H9 (cell line): ENCODE measurements around the gene RHBDL1. TPM values are rescaled to one million over a fixed set of nuclear protein-coding genes. Genes with fewer than 3 reads are reported as not detected.

Experiments
- DNase-seq: peaks from one replicate; pipeline ENCODE4 v3.0.0-alpha.2; 2017
- H2AFZ ChIP-seq: one replicate; pipeline ENCODE4 v1.6.1; 2013; ENCODE audit warnings: mild to moderate bottlenecking, low read length, control low read depth, moderate library complexity
- H2AK5ac ChIP-seq: 2 replicates; pipeline ENCODE4 v1.6.1; 2013; ENCODE audit warnings: low read length, control low read depth, mixed read lengths; ENCODE audit not compliant: insufficient read length
- H2BK120ac ChIP-seq: one replicate; pipeline ENCODE4 v1.6.1; 2013; ENCODE audit warnings: low read depth, mild to moderate bottlenecking, low read length, control low read depth, inconsistent platforms; ENCODE audit not compliant: poor library complexity, severe bottlenecking
- H2BK12ac ChIP-seq: 2 replicates; pipeline ENCODE4 v1.6.1; 2013; ENCODE audit warnings: low read length, control low read depth, mixed read lengths, low read depth; ENCODE audit not compliant: insufficient read length
- H2BK15ac ChIP-seq: 2 replicates; pipeline ENCODE4 v1.6.1; 2013; ENCODE audit warnings: low read depth, low read length, control low read depth
- H2BK20ac ChIP-seq: one replicate; pipeline ENCODE4 v1.6.1; 2013; ENCODE audit warnings: low read depth, mild to moderate bottlenecking, low read length, control low read depth, inconsistent platforms; ENCODE audit not compliant: poor library complexity, severe bottlenecking
- H2BK5ac ChIP-seq: 2 replicates; pipeline ENCODE4 v1.6.1; 2013; ENCODE audit warnings: low read length, control low read depth, mixed read lengths; ENCODE audit not compliant: insufficient read length
- H3K14ac ChIP-seq: 2 replicates; pipeline ENCODE4 v1.6.1; 2013; ENCODE audit warnings: low read length, control low read depth; ENCODE audit not compliant: insufficient read depth
- H3K18ac ChIP-seq: 2 replicates; pipeline ENCODE4 v1.6.1; 2013; ENCODE audit warnings: low read depth, mild to moderate bottlenecking, mixed read lengths, low read length, control low read depth; ENCODE audit not compliant: insufficient read length
- H3K23ac ChIP-seq: 2 replicates; pipeline ENCODE4 v1.6.1; 2013; ENCODE audit warnings: low read length, control low read depth, mixed read lengths, low read depth; ENCODE audit not compliant: insufficient read length
- H3K23me2 ChIP-seq: 2 replicates; pipeline ENCODE4 v1.6.1; 2013; ENCODE audit warnings: low read depth, mild to moderate bottlenecking, mixed read lengths, low read length, control low read depth; ENCODE audit not compliant: insufficient read length, poor library complexity, severe bottlenecking
- H3K27ac ChIP-seq: 2 replicates; pipeline ENCODE4 v1.5.1; 2013; ENCODE audit warnings: low read length, control low read depth, mixed read lengths, low read depth; ENCODE audit not compliant: insufficient read length
- H3K27me3 ChIP-seq: 2 replicates; pipeline ENCODE4 v1.6.1; 2013; ENCODE audit warnings: low read length, control low read depth, inconsistent platforms; ENCODE audit not compliant: insufficient read depth
- H3K4ac ChIP-seq: 2 replicates; pipeline ENCODE4 v1.6.1; 2013; ENCODE audit warnings: low read depth, mild to moderate bottlenecking, control low read depth, inconsistent platforms, low read length, moderate library complexity
- H3K4me1 ChIP-seq: 2 replicates; pipeline ENCODE4 v1.6.1; 2013; ENCODE audit warnings: low read length, control low read depth, inconsistent platforms; ENCODE audit not compliant: insufficient read depth
- H3K4me2 ChIP-seq: 2 replicates; pipeline ENCODE4 v1.6.1; 2013; ENCODE audit warnings: low read length, control low read depth, mixed read lengths; ENCODE audit not compliant: insufficient read length, insufficient read depth
- H3K56ac ChIP-seq: 2 replicates; pipeline ENCODE4 v1.6.1; 2013; ENCODE audit warnings: low read depth, mild to moderate bottlenecking, mixed read lengths, low read length, control low read depth; ENCODE audit not compliant: insufficient read length
- H3K79me1 ChIP-seq: 2 replicates; pipeline ENCODE4 v1.6.1; 2013; ENCODE audit warnings: low read depth, mild to moderate bottlenecking, moderate library complexity, low read length, control low read depth, inconsistent platforms; ENCODE audit not compliant: insufficient read depth, poor library complexity, severe bottlenecking
- H3K79me2 ChIP-seq: 2 replicates; pipeline ENCODE4 v1.6.1; 2013; ENCODE audit warnings: low read length, control low read depth, inconsistent platforms; ENCODE audit not compliant: insufficient read depth
- H3K9ac ChIP-seq: 2 replicates; pipeline ENCODE4 v1.6.1; 2013; ENCODE audit warnings: low read length, control low read depth, mixed read lengths; ENCODE audit not compliant: insufficient read length; ENCODE audit errors: extremely low read depth
- H3K9me3 ChIP-seq: one replicate; pipeline ENCODE4 v1.6.1; 2013; ENCODE audit warnings: low read depth, low read length, inconsistent platforms; ENCODE audit not compliant: control insufficient read depth
- H3T11ph ChIP-seq: one replicate; pipeline ENCODE4 v1.6.1; 2013; ENCODE audit warnings: mild to moderate bottlenecking, low read length, control low read depth, inconsistent platforms
- H4K20me1 ChIP-seq: one replicate; pipeline ENCODE4 v1.6.1; 2013; ENCODE audit not compliant: control insufficient read depth, insufficient read length, insufficient read depth
- H4K5ac ChIP-seq: 2 replicates; pipeline ENCODE4 v1.6.1; 2013; ENCODE audit warnings: low read depth, mild to moderate bottlenecking, mixed read lengths, low read length, control low read depth; ENCODE audit not compliant: insufficient read length
- H4K8ac ChIP-seq: replicated peaks from 2 replicates; pipeline ENCODE4 v1.6.1; 2013; ENCODE audit warnings: low read length, control low read depth, mixed read lengths, low read depth; ENCODE audit not compliant: insufficient read length
- H4K91ac ChIP-seq: 2 replicates; pipeline ENCODE4 v1.6.1; 2013; ENCODE audit warnings: low read depth, mild to moderate bottlenecking, moderate library complexity, mixed read lengths, low read length, control low read depth; ENCODE audit not compliant: insufficient read length
- H3K27ac Mint-ChIP-seq, 3 experiments: 2 replicates in 2 of 3; 3 replicates in 1 of 3; pipeline ENCODE4 v1.8.0; 2020 to 2021; ENCODE audit warnings: mixed read lengths in 3 of 3, mild to moderate bottlenecking in 1 of 3, moderate library complexity in 1 of 3
- H3K27me3 Mint-ChIP-seq: 2 replicates; pipeline ENCODE4 v1.8.0; 2021; ENCODE audit warnings: low read depth, mild to moderate bottlenecking, moderate library complexity, mixed read lengths
- H3K36me3 Mint-ChIP-seq, 3 experiments: 2 replicates in 2 of 3; 3 replicates in 1 of 3; pipeline ENCODE4 v1.8.0; 2020 to 2021; ENCODE audit warnings: low read depth in 3 of 3, mixed read lengths in 3 of 3; ENCODE audit not compliant: insufficient read depth in 1 of 3
- H3K4me1 Mint-ChIP-seq, 2 experiments: 2 replicates each; pipeline ENCODE4 v1.8.0; 2020; ENCODE audit warnings: mixed read lengths in 2 of 2
- H3K4me3 Mint-ChIP-seq, 2 experiments: 2 replicates in 1 of 2; 3 replicates in 1 of 2; pipeline ENCODE4 v1.8.0; 2020 to 2021; ENCODE audit warnings: mild to moderate bottlenecking in 2 of 2, mixed read lengths in 2 of 2, moderate library complexity in 1 of 2
- H3K9me3 Mint-ChIP-seq, 2 experiments: 2 replicates in 1 of 2; 3 replicates in 1 of 2; pipeline ENCODE4 v1.8.0; 2020; ENCODE audit warnings: mild to moderate bottlenecking in 2 of 2, mixed read lengths in 2 of 2, moderate library complexity in 1 of 2
- WGBS: extraction: QIAGEN DNeasy Blood & Tissue Kit; methylation state at CpG from one replicate; pipeline ENCODE4 v1.1.7; 2013; ENCODE audit warnings: missing lambda C conversion rate, low lambda C conversion rate, mixed read lengths; ENCODE audit not compliant: insufficient read length; ENCODE audit errors: extremely low coverage; 5-methylcytosine and 5-hydroxymethylcytosine counted together
- total RNA-seq: library from RNA; stranded (reverse); gene quantifications from 2 replicates; pipeline ENCODE4 v1.2.1, GENCODE V29; 2021
- TF ChIP-seq, protein P1 (sequence below): fragments of 200-600 bp; sonication (generic); conservative IDR thresholded peaks from 3 replicates; pipeline ENCODE4 v1.8.0; 2021; ENCODE audit warnings: antibody characterized with exemption, mild to moderate bottlenecking

Gene RHBDL1
- total RNA-seq, 1 experiment from 2014 or later: 7.6 TPM

- no peak overlapping the region for H2AFZ ChIP-seq
- H3K23me2 ChIP-seq: peaks cover 15% of the 10 kb centered on the region
- H3K9me3 ChIP-seq: no peaks in the 10 kb centered on the region
These were observed 3.7 kb downstream of the RHBDL1 start for GRCh38 chr16:678858-679813.

More at GRCh38 chr16:678858-679813, 3.7 kb downstream of the RHBDL1 start:
- Histone ChIP-seq H4K8ac (no peak overlapping the region), H2AK5ac (no peak overlapping the region), H3K79me1 (no peaks in the 10 kb centered on the region), H2BK12ac (no peak overlapping the region), H3K79me2 (peaks cover 2% of the 10 kb centered on the region; the same call in 1 of the 2 replicates), H2BK120ac (no peak overlapping the region), H4K91ac (no peak overlapping the region), H3K23ac (no peak overlapping the region), H3T11ph (no peak overlapping the region), H3K27ac (no peak overlapping the region), H3K9ac (no peak overlapping the region), H3K56ac (no peak overlapping the region), H2BK15ac (no peak overlapping the region), H3K4ac (no peak overlapping the region), H4K5ac (no peak overlapping the region), H4K20me1 (no peaks in the 10 kb centered on the region), H2BK20ac (no peak overlapping the region), H3K14ac (no peak overlapping the region; the same call in 1 of the 2 replicates), H3K18ac (peak overlapping the region; percentile 46), H2BK5ac (no peak overlapping the region), H3K4me1 (no peaks in the 10 kb centered on the region), H3K4me2 (peak overlapping the region; percentile 61), H3K27me3 (no peaks in the 10 kb centered on the region)
- peaks cover 3% of the 10 kb centered on the region; the same call in 1 of the 2 replicates for H3K27me3 Mint-ChIP-seq
- no peaks in the 10 kb centered on the region for H3K9me3 Mint-ChIP-seq
- peaks cover 14 to 28% (median 21%) of the 10 kb centered on the region in 3 experiments; a peak in 6 of 7 replicates for H3K36me3 Mint-ChIP-seq
- H3K27ac Mint-ChIP-seq: peak overlapping the region in 2 of 3 experiments; percentile 57 to 85; a peak in 3 of 7 replicates
- no CpG with 5 or more reads among the region's 52 CpGs for WGBS
- TF ChIP-seq, protein P1, sequence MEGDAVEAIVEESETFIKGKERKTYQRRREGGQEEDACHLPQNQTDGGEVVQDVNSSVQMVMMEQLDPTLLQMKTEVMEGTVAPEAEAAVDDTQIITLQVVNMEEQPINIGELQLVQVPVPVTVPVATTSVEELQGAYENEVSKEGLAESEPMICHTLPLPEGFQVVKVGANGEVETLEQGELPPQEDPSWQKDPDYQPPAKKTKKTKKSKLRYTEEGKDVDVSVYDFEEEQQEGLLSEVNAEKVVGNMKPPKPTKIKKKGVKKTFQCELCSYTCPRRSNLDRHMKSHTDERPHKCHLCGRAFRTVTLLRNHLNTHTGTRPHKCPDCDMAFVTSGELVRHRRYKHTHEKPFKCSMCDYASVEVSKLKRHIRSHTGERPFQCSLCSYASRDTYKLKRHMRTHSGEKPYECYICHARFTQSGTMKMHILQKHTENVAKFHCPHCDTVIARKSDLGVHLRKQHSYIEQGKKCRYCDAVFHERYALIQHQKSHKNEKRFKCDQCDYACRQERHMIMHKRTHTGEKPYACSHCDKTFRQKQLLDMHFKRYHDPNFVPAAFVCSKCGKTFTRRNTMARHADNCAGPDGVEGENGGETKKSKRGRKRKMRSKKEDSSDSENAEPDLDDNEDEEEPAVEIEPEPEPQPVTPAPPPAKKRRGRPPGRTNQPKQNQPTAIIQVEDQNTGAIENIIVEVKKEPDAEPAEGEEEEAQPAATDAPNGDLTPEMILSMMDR: no peak
- H3K4me1 Mint-ChIP-seq: peaks cover 24 to 42% of the 10 kb centered on the region in 2 experiments
- H3K4me3 Mint-ChIP-seq: peak overlapping the region; percentile 56 to 79
- peak; percentile 84 for DNase-seq
